Ovary (tissue), 9 donors: ENCODE data around the gene ETV5. TPM values are rescaled to one million over a fixed set of nuclear protein-coding genes. Genes with fewer than 3 reads are reported as not detected.

Experiments
- DNase-seq, 5 donors: peaks; one replicate each; pipeline ENCODE4 v3.0.0-alpha.2; 2019 to 2020
- H3K27ac ChIP-seq, 2 donors: fragments of 200-600 bp; one replicate each; pipeline versions ENCODE4 v1.5.1 to v1.8.0; 2019 to 2022
- H3K27me3 ChIP-seq: fragments of 200-600 bp; one replicate; pipeline ENCODE4 v1.8.0; 2022
- H3K36me3 ChIP-seq: fragments of 200-600 bp; sonication (generic); one replicate; pipeline ENCODE4 v1.5.1; 2019
- H3K4me1 ChIP-seq: one replicate; pipeline ENCODE4 v1.8.1; 2013; ENCODE audit warnings: mild to moderate bottlenecking, moderate library complexity; ENCODE audit not compliant: insufficient read depth
- H3K4me3 ChIP-seq: fragments of 200-600 bp; sonication (generic); one replicate; pipeline ENCODE4 v1.5.1; 2017
- H3K9me3 ChIP-seq, 2 donors: fragments of 200-600 bp in 1 of 2; sonication (generic) in 1 of 2; one replicate each; pipeline versions ENCODE4 v1.5.1 to v1.8.1; 2013 to 2019; ENCODE audit warnings: mild to moderate bottlenecking in 1 of 2, moderate library complexity in 1 of 2
- CTCF ChIP-seq, 3 donors: fragments of 450-650 bp in 2 of 3; fragments of 200-600 bp in 1 of 3; IDR thresholded peaks; one replicate each; pipeline versions ENCODE4 v1.5.1 to v1.8.0; 2016 to 2022; ENCODE audit warnings: antibody characterized with exemption in 3 of 3, mild to moderate bottlenecking in 1 of 3
- EP300 ChIP-seq: sonication (generic); formaldehyde crosslinking; IDR thresholded peaks from one replicate; pipeline ENCODE4 v1.6.1; 2017; ENCODE audit warnings: antibody characterized with exemption
- POLR2A ChIP-seq: fragments of 450-650 bp; IDR thresholded peaks from one replicate; pipeline ENCODE4 v1.6.1; 2017; ENCODE audit warnings: antibody characterized with exemption, mild to moderate bottlenecking, moderate library complexity
- WGBS, 3 donors: extraction: QIAGEN DNeasy Blood & Tissue Kit in 1 of 3; methylation state at CpG; one replicate each; pipeline versions ENCODE4 v1.1.5 to v1.1.7; 2013 to 2017; 5-methylcytosine and 5-hydroxymethylcytosine counted together
- intact Hi-C, 4 donors: fragments of 100-400 bp; cut with DNase I; formaldehyde crosslinking; loops; one replicate each; pipeline versions ENCODE4 v1.11.0 to v1.15.1; 2022 to 2023
- polyA plus RNA-seq, 2 donors: library from polyadenylated mRNA; stranded (reverse); fragments of 200-250 nt in 1 of 2; fragments of 350-450 nt in 1 of 2; fragmentation: Illumina TruSeq in 1 of 2; extraction: RNeasy Lipid Tissue Mini Kit (QIAGEN cat#74804) in 1 of 2; gene quantifications; one replicate each; pipeline ENCODE4 v1.2.3, GENCODE V29; 2013 to 2014
- total RNA-seq, 7 donors: library from RNA; depleted of rRNA in 2 of 7; stranded (reverse); fragments of >200 nt in 2 of 7; fragmentation: NEBNext Ultra II Directional in 3 of 7; extraction: Animal tissue kit (Norgen Biotek cat#: 25700) in 3 of 7; gene quantifications; one replicate each; pipeline versions ENCODE4 v1.1.0 to v1.2.4, GENCODE V29; 2016 to 2023
- donor health status: DM: no; HTN: no; CAD: no; lungs with moderate emphysema.
- donor health status: DM: no; HTN: no; CAD: no.
- donor health status: Bipolar disorder and iron deficiency.
- donor health status: DM: yes; HTN: yes; CAD: no.
- donor health status: DM: no; HTN: no; CAD: no.
- donor health status: DM: yes; HTN: yes; CAD: no.

ETV5 gene
- total and polyA plus RNA-seq, 9 donors = 1.8 to 20.4 (median 6.6) TPM

- TF ChIP-seq EP300 (no peak), CTCF (IDR thresholded peaks at IDR 0.05) (no peak), POLR2A (no peak)
- Histone ChIP-seq H3K27me3 (no peaks in the 10 kb centered on the region), H3K27ac (no peak overlapping the region), H3K9me3 (no peaks in the 10 kb centered on the region), H3K4me1 (no peaks in the 10 kb centered on the region), H3K36me3 (no peaks in the 10 kb centered on the region), H3K4me3 (no peak overlapping the region)
- 61 to 70% (median 68%) methylated on average over 7 of the region's 7 CpGs for WGBS, 3 donors
- intact Hi-C loops = no loop called here
- no peak for DNase-seq
Observed at GRCh38 chr3:186013312-186013711, 95.6 kb downstream of the ETV5 start.

- WGBS, 3 donors = 65 to 94% (median 91%) methylated on average over 4 of the region's 4 CpGs
- intact Hi-C loops = no loop called here
- H3K27me3 ChIP-seq = no peaks in the 10 kb centered on the region
Observed at GRCh38 chr3:186012137-186012536, 96.8 kb downstream of the ETV5 start.

GRCh38 chr3:186004671-186005070 lies 104.2 kb downstream of the ETV5 start:
- Histone ChIP-seq H3K9me3 (no peaks in the 10 kb centered on the region), H3K4me1 (no peaks in the 10 kb centered on the region), H3K27me3 (no peaks in the 10 kb centered on the region), H3K4me3 (no peak overlapping the region), H3K27ac (no peak overlapping the region), H3K36me3 (no peaks in the 10 kb centered on the region)
- intact Hi-C loops = no loop called here
- WGBS, 3 donors = 89 to 93% (median 92%) methylated on average over 7 of the region's 7 CpGs
- TF ChIP-seq POLR2A (no peak), EP300 (no peak), CTCF (IDR thresholded peaks at IDR 0.05) (no peak)
- DNase-seq = no peak

More at GRCh38 chr3:186012137-186012536, 96.8 kb downstream of the ETV5 start:
- no peaks in the 10 kb centered on the region for H3K4me1 ChIP-seq
- H3K9me3 ChIP-seq = no peaks in the 10 kb centered on the region
- no peak for TF ChIP-seq EP300
- no peak for TF ChIP-seq CTCF (IDR thresholded peaks at IDR 0.05)
- no peak for TF ChIP-seq POLR2A
- H3K27ac ChIP-seq = no peak overlapping the region
- no peak overlapping the region for H3K4me3 ChIP-seq
- DNase-seq = no peak
- H3K36me3 ChIP-seq = no peaks in the 10 kb centered on the region

- 31 to 52% (median 38%) methylated on average over 3 of the region's 3 CpGs for WGBS, 3 donors
Observed at GRCh38 chr3:186004209-186004608, 104.7 kb downstream of the ETV5 start.

More at GRCh38 chr3:186004209-186004608, 104.7 kb downstream of the ETV5 start:
- intact Hi-C loops = no loop called here
- Histone ChIP-seq H3K27me3 (no peaks in the 10 kb centered on the region), H3K36me3 (no peaks in the 10 kb centered on the region), H3K27ac (no peak overlapping the region), H3K4me1 (no peaks in the 10 kb centered on the region), H3K4me3 (no peak overlapping the region), H3K9me3 (no peaks in the 10 kb centered on the region)
- TF ChIP-seq EP300 = no peak
- no peak for TF ChIP-seq POLR2A
- TF ChIP-seq CTCF (IDR thresholded peaks at IDR 0.05) = no peak
- no peak for DNase-seq
